ENCODE data around the gene GRK1.

- no peak for TF ChIP-seq POLR2A (IDR thresholded peaks at IDR 0.05; ENCODE audit: low read length)
- no peak for TF ChIP-seq GATA1 (IDR thresholded peaks at IDR 0.05; ENCODE audit: low read depth, low read length)
Observed at GRCh38 chr13:113657851-113658741, 8.9 kb upstream of the GRK1 start, which contains the start of gene ATP4B.

Data from erythroblast (primary cell).